Limb (tissue), 2 donors: ENCODE data around the gene MAP2.
A peak's percentile ranks its signal among the peaks of the same experiment; 100 is the strongest.

Experiments used
- DNase-seq, 2 donors: peaks; one replicate each; pipeline ENCODE4 v3.0.0-alpha.2; 2016; ENCODE audit errors: extremely low spot score in 2 of 2

MAP2 gene

GRCh38 chr2:209644842-209645241 is 221.0 kb downstream of the MAP2 start:
- DNase-seq = no peak

DNA sequence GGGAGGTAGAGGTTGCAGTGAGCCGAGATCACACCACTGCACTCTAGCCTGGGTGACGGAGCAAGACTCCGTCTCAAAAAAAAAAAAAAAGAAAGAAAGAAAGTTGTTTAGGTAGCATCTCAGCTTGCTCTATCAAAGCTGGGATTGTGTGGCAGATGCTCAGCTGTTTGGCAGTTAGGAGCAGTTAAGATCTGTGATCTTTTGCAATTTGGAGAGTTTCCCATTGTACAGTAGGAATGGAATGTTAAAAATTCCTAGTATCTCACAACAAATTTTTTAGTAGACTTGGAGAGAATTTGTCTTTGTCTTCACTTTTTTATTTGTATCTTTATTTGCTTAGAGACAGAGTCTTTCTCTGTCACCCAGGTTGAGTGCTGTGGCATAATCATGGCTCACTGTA is 224.9 kb downstream of the MAP2 start:
- peak in 1 of 2 donors; percentile 21 for DNase-seq

GRCh38 chr2:209653134-209653533 is 229.3 kb downstream of the MAP2 start:
- no peak for DNase-seq

GRCh38 chr2:209661286-209661894 is 237.5 kb downstream of the MAP2 start:
- DNase-seq = peak in 1 of 2 donors; percentile 51

- no peak for DNase-seq
These were observed 238.2 kb downstream of the MAP2 start for GRCh38 chr2:209662021-209662420.

- DNase-seq = no peak
These were observed 239.3 kb downstream of the MAP2 start for GRCh38 chr2:209663139-209663538.

DNA sequence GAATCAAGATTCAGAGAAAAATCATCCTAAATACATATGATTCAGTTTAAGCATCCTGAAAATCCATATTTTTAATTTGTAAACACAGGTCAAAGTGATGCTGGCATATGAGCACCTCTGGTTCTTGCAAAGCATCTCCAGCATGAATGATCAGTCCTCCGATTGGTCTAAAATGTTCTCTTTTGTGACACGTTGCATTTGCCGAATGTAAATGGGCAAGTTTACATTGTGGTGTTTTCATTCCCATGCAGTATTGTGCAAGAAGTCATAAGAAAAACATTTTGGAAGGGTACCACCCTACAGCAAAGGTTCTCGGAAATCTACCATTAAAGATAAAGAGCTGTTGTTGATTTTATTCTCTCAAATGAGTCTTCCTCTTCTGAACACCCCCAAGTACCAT is 239.8 kb downstream of the MAP2 start:
- no peak for DNase-seq

DNA sequence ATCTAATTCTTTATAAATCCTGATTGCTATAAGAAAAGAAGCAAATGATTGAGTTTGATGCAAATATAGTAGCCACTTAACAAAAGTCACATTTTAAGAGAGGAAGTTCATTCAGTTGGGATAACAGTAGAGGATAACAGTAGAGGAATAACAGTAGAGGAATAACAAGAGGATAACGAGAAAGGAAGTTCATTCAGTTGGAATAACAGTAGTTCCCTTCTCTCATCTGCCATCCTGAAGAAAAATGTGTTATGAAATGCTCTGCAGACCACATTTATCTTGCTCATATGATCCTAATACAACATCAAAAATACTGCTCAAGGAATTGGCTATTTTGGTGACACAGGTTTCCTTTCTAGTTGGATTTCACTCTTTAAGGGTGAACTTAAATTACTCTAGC is 242.4 kb downstream of the MAP2 start:
- no peak for DNase-seq

GRCh38 chr2:209671020-209671680 is 247.3 kb downstream of the MAP2 start:
- no peak for DNase-seq

GRCh38 chr2:209673811-209674210 is 250.0 kb downstream of the MAP2 start:
- no peak for DNase-seq

DNA sequence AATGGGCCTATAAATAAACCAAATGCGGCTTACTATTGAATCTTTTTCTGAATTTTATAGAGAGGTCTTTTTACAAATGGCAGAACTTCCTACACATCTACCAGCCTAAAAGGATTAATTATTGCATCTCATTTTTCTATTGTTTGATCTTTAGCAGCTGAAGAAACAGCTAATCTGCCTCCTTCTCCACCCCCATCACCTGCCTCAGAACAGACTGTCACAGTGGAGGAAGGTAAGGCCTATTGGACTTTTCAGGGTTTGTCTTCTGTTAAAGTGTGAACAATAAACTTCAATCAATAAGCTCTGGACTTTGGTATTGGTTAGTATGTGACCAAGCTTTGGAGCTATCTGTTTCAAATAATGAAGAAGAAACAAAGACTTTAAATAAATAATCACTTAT is 256.7 kb downstream of the MAP2 start:
- DNase-seq = no peak

DNA sequence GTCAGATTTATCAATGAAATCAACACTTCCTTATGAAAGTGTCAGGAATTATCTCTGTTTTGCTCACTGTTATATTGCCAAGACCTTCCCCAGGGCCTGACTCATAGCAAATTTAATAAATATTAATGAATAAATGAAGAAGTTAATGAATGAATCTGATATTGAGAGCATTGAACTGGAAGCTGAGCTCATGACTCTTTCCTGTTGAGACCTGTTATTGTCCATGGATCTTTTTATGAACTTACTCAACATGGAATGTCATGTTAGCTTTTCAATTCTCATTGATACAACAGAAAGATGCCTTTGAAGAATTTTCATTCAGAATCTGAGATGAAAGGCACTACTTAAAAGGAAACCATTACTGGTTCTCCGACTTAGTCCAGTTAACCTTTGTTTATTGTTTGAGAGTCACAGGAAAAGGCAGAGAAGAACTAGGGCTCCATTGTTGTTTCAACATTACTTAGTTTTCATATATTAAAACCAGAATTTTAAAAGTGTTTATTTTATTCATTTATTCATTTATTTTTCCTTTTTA is 257.4 kb downstream of the MAP2 start:
- DNase-seq = no peak

GRCh38 chr2:209682646-209683045 is 258.8 kb downstream of the MAP2 start:
- DNase-seq = no peak

- no peak for DNase-seq
These were observed 261.5 kb downstream of the MAP2 start for GRCh38 chr2:209685340-209685739.

GRCh38 chr2:209685963-209686362 is 262.1 kb downstream of the MAP2 start:
- no peak for DNase-seq

GRCh38 chr2:209686448-209686847 is 262.6 kb downstream of the MAP2 start:
- no peak for DNase-seq

DNA sequence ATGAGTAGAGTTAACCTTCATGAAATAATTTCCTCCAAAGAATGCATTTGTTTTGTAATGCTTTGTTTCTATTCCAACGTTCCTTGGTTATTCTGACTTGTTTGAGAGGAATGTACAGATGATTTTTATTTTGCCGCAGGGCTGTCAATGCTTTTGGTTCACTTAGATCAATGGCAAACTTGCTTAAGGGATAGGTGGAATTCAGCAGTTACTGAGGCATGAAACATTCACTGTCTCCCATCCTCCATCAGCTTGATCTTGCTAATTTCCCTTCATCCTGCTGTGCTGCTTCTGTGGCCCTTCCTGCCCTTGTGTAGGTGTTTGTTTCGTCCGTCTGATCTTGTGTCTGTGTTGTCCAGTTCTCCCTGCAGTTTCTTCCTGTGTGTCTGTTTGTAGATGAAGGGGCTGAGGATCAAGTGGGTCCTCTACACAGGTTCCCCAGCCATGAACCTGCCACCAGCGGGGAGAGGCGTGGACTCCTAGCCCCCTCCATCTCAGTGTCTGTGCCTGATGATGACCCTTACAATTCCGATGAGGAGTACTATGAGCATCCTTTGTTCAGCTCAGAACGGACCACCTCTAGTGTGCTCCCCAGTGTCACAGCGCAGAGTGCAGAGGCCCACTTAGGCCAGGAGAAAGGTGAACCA is 263.6 kb downstream of the MAP2 start:
- DNase-seq = no peak

- no peak for DNase-seq
These were observed 264.5 kb downstream of the MAP2 start for GRCh38 chr2:209688385-209688784.

DNA sequence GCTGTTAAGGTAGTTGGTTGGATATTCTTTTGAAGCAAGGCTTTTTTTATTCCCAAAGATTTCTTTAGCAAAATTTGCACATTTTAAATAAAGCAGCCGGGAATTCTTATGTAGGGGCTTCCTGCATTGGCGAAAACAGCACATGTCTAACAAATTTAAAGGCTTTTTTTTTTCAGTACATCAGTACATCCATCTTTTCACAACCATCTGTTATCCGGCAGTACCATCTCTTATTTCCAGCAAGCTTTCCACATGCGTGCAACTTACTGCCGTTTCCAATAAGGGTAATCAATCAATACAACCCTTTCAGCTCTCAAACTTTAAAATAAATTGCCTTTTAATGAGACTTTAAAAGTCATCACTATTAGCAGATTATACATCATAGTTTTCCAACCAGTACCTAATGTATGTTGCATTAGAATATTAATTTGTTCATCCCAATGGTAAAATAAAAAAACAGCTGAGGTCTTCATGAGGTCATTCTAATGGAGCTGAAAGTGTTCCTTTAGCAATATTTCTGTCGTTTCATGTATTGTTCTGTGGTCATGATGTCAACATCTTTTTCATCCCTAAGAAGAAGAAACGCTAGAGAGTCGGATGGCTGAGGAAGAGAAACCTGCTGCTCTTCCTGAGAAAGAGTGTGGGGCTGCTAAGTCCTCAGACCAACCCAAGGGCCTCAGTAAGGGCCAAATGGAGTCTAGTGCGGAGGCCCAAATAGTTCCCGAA is 266.3 kb downstream of the MAP2 start:
- no peak for DNase-seq

GRCh38 chr2:209694748-209695147 is 270.9 kb downstream of the MAP2 start:
- DNase-seq = no peak

- DNase-seq = no peak
These were observed 273.2 kb downstream of the MAP2 start for GRCh38 chr2:209696836-209697711.
